Measurements from ENCODE around the gene GNPAT.

DNA sequence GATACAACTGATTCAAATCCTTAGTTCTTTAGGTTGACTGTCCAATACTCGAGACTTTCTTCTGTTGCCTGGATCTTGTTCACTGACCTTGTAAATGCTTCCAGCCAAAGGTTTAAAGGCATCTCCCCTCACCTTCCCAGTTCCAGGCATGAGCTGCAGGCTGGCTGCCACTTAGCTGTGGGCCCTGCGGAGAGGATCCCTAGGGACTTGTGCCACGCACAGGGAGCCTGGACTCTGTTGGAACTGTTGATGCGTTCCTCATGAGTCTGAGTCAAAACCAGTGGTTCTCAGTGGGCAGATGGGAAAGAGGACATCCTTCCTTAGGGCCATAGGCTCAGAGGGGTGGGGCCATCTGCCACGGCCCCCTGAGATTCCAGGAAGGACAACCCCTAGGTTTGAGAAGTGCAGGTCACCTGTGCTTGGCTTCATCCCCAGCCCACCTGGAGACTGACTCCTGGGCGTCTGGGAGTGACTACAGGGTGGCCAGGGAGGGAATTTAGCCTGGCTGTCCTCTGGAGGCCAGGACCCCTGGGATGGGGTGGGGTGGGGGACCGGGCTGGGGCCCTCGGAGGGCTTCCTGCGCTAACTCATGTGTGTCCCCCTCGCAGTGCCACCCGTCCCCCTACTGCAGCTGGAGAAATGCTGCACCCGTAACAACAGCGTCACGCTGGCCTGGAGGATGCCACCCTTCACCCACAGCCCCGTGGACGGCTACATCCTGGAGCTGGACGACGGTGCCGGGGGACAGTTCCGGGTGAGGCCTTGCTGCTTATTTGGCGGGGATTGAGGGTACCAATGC, 37.6 kb upstream of the GNPAT start:
- TF ChIP-seq RAD21 (IDR thresholded peaks at IDR 0.05; ENCODE audit: low read length): no peak
- TF ChIP-seq, protein P1, sequence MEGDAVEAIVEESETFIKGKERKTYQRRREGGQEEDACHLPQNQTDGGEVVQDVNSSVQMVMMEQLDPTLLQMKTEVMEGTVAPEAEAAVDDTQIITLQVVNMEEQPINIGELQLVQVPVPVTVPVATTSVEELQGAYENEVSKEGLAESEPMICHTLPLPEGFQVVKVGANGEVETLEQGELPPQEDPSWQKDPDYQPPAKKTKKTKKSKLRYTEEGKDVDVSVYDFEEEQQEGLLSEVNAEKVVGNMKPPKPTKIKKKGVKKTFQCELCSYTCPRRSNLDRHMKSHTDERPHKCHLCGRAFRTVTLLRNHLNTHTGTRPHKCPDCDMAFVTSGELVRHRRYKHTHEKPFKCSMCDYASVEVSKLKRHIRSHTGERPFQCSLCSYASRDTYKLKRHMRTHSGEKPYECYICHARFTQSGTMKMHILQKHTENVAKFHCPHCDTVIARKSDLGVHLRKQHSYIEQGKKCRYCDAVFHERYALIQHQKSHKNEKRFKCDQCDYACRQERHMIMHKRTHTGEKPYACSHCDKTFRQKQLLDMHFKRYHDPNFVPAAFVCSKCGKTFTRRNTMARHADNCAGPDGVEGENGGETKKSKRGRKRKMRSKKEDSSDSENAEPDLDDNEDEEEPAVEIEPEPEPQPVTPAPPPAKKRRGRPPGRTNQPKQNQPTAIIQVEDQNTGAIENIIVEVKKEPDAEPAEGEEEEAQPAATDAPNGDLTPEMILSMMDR (conservative IDR thresholded peaks at IDR 0.05; ENCODE audit: low read depth, low read length): no peak
